GM19023 (cell line): ENCODE measurements around the gene AFTPH.
A peak's percentile ranks its signal among the peaks of the same experiment; 100 is the strongest.

Experiments
- ATAC-seq: cut with Tn5 transposase; IDR thresholded peaks from one replicate; pipeline ENCODE4 v1.9.1; 2021; ENCODE audit warnings: mild to moderate bottlenecking, moderate library complexity; ENCODE audit not compliant: unreplicated experiment

Gene AFTPH

DNA sequence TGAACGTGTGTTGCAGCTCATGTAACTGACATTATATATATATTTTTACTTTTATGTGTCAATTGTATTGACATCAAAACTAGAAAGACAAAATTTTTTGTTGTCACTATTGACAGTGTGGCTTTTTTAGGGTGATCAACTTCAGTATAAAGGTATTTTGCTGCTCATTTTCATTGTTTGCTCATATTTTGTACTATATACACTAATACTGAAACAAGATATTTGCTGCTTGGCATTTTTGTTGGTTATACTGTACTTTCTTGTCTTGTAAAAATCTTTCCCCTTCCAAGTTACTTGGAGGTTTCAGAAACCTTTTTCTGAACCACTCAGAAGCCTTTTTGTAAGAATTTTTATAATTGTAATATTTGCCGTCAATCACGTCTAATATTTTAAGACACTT is 16.5 kb downstream of the AFTPH start:
- ATAC-seq, result no peak

DNA sequence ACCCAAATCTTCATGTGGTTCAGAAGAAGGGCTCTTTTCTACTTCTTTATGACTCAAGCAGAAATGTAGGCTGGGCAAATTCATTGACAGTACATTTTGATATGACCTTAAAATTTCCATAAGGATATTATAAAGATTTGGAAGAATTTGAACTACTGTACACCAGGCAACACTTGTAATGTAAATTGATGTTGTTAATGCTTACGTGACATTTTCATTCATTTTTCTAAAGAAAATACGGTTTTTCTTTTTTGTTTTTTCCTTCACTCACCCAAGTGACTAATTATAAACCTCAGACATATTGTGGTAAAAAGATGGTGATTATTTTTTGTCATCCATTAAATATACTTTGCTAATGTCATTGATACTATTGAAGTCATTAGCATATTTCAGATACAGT is 17.4 kb downstream of the AFTPH start:
- no peak for ATAC-seq

DNA sequence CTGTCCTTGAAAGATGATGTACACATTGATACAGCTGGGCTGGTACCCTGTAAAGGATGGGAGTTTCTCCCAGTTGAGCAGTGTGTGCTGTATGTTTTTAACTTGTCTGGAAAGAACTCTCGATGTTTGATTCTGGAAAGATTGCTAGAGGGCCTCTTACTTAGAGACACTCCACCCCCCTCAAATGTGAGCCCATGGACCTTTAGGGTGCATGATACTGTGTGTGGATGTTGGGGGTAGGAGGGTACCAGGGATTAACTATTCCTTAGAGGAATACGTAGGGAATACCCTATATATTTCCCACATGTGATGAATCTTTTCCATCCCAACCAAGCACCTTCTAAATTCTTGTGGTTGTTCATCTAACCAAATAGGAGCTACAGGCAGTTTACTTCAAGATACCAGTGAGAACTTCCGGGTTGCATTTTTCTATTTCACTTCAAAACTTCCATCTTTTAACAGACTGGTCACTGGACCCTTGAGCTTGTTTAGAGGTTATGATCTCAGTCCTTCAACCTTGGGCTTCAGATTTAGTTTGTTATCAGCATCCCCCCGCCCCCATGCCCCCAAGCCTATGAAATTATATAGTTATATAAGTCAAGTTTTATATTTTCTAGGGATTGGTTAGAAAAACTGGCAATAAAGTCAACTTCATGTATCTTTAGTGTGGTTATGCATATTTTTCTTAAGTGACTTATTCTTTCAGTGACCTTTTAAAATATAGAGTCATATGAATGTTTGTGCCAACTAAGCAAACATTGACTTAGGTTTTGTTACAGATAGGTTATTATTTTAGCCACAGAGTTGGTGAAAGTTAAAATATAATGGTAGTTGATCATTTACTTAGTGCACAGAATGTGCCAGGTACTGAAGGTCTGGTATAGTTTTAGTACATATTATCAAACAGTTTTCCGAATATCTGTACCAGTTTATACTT is 18.2 kb downstream of the AFTPH start:
- ATAC-seq, result no peak

DNA sequence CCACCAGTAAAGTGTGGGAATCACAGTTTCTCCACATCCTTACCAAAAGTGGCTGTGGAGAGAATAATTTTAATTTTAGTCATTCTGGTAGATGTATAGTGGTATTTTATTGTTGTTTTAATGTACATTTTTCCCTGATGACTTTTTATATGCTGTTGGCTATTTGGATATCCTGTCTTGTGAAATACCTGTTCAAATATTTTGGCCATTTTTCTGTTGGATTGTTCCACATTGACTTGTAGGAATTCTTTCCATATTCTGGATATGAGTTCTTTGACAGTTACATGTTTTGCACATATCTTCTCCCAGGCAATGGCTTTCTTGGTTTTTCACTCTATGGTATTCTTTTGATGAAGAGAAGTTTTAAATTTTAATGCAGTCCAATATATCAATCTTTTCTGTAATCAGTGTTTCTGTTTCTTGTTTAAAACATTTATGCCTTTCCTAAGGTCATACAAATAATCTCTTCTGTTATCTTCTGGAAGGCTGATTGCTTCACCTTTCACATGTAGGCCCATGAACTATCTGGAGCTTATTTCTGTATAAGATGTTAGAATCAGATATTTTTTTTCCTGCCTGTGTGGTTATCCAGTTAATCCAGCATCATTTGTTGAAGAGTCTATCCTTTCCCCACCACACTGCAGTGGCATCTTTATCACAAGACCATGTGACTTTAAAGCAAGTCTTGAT is 19.0 kb downstream of the AFTPH start:
- ATAC-seq, result no peak

DNA sequence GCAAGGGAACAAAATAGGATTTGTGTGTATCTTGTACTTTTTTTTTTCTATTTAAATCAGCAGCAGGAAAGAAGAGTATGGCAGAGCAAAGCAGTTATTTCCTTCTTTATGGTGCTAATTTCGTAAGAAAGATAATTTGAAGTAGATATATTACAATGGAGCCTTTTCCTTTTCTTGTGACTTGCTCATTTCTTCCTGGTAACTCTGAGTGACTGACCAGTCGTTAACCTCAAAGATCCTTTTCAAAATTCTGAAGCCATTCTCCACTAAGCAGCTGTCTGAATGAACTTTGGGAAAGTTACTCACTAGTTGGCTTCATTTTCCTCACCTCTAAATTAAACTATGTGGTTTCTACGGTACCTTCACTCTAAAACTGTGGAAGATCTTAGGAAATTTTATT is 24.6 kb downstream of the AFTPH start:
- no peak for ATAC-seq

DNA sequence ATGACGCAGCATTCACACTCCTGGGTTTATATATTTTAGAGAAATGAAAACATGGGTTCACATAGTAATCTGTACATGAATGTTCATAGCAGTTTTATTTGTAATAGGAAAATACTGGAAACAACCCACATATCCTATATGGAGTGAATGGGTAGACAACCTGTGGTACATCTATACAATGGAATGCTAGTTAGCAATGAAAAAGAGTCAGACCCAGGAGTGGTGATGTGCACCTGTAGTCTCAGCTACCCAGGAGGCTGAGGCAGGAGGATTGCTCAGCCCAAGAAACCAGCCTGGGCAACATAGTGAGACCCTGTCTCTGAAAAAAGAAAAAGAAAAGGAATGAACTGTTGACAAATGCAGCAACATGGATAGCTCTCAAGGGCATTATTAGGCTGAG is 25.9 kb downstream of the AFTPH start:
- ATAC-seq, result no peak

DNA sequence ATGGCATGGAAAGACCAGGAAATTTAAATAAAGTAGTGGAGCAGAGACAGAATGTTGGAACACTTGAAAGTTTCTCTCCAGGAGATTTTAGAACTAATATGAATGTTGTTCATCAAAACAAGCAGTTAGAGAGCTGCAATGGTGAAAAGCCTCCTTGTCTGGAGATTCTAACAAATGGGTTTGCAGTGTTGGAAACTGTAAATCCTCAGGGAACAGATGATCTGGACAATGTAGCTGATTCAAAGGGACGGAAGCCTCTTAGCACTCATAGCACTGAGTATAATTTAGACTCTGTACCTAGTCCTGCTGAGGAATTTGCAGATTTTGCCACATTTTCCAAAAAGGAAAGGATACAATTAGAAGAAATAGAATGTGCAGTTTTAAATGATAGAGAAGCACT is 27.7 kb downstream of the AFTPH start:
- no peak for ATAC-seq

DNA sequence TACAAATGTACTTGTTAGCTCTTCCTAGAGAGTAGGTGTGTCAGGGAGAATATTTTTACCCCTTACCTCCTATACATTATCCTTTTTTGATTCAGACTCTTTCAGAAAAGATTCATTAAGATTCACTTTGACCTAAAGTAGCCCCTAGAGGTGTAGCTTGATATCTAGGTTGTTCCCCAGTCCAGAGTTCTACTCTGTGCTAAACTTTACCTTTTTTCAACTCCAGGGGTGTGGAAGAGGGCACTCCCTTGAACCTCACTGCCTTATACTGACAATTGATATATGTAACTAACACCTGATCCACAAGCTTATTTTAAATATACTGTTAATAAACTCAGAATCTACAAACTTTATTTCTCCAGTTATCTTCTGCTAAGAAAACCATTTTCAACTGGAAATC is 30.0 kb downstream of the AFTPH start:
- ATAC-seq, result no peak

DNA sequence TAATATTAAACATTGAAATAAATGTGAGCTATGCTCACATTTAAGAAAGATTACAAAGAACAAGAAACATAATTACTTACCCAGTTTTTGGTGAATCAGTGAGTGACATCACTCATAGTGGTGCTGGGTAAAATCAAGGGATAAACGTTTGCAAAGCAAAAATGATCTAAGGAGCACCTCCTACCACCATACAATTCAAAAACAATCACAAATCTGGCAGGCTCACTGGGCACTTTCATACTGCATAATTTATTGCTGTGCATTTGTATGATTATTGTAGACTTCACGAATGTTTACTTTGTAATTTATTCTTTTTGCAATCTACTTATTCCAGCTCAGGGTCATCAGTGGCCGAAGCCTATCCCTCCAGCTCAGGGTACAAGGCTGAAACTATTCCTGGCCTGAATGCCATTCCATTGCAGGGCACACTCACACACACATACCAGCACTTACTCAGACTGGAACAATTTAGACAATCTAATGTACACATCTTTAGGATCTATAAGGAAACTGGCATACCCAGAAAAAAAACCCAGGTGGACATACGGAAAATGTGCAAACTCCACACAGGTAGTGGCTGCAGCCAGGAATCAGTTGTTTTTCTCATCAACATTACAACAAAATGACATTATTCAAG is 34.4 kb downstream of the AFTPH start:
- no peak for ATAC-seq

DNA sequence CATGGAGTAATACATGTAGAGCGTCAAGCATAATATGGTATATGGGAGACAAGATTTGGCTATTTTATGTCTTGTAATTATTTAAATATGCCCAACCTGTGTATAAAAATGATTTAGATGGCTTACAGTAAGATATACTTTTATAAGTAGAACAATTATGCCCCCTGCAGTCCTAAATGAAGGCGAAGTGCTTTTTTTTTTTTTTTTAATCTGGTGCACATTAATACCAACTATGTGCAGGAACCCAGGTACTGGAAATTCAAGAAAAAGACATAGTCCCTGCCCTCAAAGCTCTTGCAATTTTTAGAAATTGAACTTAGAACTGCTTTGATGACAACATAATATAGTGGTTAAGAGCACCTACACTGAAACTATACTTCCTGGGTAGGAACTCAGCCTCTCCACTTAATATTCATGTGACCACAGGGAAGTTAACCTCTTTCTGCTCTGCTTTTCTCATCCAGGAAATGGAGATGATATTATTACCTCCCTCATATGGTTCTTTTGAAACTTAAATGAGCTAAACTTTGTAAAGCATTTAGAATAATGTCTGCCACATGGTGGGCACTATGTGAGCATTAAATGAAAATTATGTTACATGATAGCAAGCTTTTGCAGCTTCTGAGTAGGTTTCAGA is 38.1 kb downstream of the AFTPH start:
- ATAC-seq, result no peak

DNA sequence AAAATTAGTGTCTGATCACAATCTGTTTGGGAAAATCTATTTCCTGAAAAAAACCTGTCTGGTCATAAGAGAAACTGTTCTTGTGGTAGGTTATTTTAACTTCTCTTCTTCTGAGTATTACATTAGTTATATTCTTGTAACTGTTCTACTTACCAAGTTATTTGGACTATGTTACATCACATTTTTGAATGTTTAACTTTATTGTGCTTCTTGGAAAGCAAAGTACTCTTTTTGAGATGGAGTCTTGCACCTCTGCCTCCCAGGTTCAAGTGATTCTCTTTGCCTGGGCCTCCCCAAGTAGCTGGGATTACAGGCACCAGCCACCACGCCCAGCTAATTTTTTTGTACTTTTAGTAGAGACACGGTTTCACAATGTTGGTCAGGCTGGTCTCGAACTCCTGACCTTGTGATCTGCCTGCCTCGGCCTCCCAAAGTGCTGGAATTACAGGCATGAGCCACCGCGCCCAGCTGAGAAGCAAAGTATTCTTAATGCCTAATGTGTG is 39.4 kb downstream of the AFTPH start:
- ATAC-seq, result no peak

DNA sequence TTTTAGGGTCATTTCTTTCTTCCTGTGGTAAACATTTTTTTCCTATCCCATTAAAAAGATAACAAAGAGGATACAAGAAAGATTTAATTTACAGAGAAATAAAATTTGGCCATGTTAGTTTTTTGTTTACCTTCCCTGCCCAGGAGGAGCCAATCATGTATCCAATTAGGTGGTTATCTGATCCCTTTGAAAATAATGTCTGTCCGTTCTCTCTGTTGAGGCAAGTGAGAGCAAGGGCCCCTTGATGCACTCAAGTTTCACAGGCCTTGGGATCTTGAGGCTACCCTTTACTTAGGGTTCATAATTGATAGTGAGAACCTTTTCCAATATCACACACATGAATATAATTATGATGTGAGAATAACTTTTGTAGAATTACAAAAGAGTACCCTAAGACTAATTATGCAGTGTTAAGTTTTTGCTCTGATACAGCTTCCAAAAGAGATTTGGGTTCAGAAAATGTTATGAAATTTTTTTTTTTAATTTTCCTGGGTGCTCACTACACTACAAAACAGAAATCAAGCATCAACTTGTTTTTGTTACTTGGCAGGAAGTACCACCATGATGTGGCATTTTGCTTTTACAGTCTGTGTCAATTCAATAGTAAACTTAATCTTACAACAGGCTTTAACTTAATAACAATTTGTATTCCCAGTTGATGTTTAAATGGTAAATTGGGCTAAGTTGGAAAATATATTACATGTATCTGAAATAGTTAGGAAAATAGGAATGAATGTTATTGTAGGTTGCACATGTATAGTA is 42.0 kb downstream of the AFTPH start:
- no peak for ATAC-seq

DNA sequence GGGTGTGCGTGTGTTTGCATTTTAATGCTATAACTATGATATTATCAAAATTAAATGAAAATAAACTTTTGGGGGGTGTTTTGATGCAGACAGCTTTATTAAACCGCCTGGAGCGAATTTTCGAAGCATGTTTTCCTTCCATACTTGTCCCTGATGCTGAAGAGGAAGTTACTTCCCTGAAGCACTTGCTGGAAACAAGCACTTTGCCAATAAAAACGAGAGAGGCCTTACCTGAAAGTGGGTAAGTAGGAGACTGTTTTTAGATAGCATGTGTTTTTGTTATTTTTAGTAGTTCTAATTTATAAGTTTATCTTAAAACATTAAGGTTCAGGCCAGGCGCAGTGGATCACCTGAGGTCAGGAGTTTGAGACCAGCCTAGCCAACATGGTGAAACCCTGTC is 43.3 kb downstream of the AFTPH start:
- ATAC-seq, result no peak

DNA sequence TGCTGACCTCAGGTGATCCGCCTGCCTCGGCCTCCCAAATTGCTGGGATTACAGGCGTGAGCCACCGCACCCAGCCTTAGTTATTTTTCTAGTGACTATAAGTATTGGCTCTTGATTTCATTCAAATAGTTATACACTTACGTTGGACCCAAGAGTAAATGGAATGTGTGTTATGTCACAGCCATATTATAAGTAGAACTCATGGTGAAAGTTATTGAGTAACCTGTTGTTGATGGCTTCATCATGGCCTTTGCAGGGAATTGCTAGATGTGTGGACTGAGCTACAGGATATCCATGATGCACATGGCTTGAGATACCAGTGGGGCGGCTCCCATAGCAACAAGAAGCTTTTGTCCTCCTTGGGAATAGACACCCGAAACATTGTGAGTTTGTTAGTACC is 44.7 kb downstream of the AFTPH start:
- no peak for ATAC-seq

DNA sequence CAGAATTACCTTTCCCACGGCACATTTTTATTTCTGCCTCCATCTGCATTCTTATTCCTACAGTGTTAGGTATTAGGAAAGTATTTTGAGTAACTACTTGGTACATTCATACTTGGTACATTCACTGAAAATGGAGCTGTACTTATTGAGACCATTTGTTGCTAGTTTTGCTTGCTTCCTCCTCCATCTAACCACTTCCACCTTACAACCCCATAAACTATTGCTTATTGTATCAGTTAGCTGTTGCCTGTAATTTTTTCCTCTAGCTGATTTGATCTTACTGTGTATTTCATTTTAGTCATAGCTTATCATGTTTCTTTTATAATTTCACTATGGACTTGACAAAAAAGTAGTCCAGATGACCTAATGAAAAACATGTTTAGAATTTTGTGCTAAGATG is 50.7 kb downstream of the AFTPH start:
- ATAC-seq, result no peak

DNA sequence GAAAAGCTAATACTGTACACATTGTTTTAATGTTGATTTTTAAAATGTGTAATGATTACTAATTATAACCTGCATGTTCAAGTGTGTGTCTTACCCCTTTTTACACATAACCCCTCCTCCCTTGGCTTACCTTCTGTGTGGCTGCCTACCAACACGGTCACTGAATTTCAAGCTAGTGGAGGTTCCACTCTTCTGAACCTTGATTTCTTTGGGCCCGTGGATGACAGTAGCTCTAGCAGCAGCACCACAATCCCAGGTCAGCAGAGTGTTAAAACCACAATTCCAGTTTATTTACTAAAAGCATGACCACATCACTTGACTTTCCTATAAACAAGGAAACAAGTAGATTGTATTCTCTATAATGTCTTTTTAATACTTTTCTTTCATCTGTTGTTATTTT is 56.9 kb downstream of the AFTPH start:
- ATAC-seq, result no peak

DNA sequence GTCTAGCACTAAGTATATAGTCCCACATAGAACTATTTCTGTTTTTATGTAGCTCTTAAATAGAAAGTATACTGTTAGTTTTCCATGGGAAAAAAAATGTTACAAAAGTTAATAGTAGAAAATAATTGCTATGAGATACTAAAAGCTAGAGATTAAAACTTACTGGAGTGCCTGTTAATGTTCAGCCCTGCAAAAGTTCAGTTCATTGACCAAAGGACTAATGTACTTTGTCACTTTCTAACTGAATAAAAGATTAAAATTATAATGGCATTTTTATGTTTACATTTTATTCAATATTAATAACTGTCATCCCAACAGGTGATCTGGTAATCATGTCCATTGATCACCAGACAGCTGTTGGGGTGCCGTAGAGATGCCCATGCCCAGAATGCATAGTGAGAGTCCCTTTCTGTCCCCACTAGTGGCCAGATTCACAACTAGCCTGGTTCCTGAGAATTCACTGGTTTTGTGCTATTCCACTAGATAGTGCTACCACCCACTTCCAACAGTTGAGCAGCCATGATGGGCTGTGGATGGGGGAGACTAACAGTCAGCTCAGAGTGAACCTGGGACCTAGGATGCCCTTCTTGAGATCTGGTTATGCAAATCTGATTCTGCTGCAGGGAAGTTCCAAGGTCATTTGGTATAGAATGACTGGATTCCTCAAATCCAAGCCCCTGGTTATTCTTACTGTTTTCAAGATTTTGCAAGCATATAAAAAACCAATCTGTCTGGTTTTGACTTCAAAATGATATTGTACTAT is 57.8 kb downstream of the AFTPH start:
- ATAC-seq, result peak; percentile 33

DNA sequence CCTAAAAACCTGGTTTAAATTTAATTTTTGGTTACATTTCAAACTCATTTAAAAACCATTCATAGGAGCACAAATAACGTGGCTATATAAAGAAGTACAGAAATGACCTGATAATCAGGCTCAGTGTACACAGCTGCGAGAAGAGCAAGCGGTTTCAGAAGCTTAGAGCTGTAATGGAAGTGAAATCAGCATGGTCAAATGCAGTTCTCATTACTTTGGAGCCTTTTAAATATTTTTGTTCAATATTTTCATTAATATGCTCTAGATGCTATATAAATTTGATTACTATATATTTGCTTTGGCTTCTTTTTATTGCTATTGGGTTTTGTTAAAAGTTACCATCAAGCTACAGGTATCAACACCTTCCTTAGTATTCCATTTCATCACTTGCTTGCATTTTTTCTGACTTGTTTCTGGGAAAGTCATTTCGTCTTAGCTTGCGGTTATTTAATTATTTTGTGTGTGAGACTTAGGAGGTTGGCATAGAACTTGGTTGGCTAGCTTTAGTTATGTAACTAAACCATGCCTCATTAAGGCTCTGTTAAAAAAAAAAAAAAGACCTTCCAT is 58.7 kb downstream of the AFTPH start:
- peak; percentile 79 for ATAC-seq

DNA sequence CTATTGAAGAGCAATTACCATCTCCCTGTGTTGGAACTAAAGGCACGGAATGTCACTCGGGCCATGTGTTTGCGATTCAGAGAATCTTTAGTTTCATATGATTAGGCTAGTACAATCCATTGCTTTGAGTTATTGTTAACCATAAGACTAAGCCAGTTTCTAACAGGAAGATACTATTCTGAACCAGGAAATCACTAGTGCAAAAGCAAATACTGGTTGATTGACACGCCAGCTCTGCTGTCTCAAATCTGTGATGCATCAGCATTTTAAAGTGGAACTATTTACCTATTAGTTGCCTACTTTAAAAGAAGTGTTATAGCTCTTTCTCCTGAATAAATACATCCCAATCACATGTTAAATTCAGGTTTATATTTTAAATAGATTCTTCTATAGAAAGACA is 61.9 kb downstream of the AFTPH start:
- ATAC-seq, result no peak
